ENCODE measurements around the gene PLEKHA6. TPM values are rescaled to one million over a fixed set of nuclear protein-coding genes. Genes with fewer than 3 reads are reported as not detected.
"Not testable (repeated sequence)": the region's sequence is repeated elsewhere in the genome, so short reads cannot be mapped to it uniquely, and the experiment has no call there.

Gene PLEKHA6
- total and polyA plus RNA-seq, 4 donors: 17.1 to 33.2 (median 26.6) TPM

DNA sequence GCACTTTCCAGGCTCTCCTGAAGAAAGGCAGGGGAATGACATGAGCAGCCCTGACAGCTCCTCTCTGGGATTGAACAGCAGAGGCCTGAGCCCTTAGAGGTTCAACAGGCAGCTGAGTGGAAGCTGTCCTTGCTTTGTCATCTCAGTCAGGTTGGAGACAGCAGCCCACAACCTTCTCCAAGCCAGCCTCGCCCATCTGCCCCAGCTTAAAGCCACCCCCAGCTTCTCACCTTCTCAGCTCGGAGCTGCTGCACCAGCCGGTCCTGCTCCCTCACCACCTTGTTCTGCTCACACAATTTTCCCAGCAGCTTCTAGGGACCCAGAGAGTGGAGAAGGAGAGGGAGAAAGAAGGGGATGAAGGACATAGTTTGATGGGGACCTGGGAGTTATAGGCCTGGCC lies 110.8 kb downstream of the PLEKHA6 start:
- H3K4me3 ChIP-seq (ENCODE audit: low read depth, low read length): no peak overlapping the region
- 100% methylated on average over 1 of the region's 3 CpGs for WGBS (ENCODE audit: insufficient coverage)
- H3K36me3 ChIP-seq (ENCODE audit: control insufficient read depth, insufficient read depth, low read length): peaks cover 72% of the 10 kb centered on the region
- H3K27me3 ChIP-seq (ENCODE audit: control insufficient read depth, insufficient read depth, low read length): no peaks in the 10 kb centered on the region
- H3K9me3 ChIP-seq (ENCODE audit: control insufficient read depth, insufficient read depth, low read length): no peaks in the 10 kb centered on the region
- no peak overlapping the region for H3K27ac ChIP-seq (ENCODE audit: low read depth, low read length)
- no peak for DNase-seq (ENCODE audit: low read depth in 4 of 6, low spot score in 6 of 6)
- H3K4me1 ChIP-seq (ENCODE audit: control insufficient read depth, insufficient read depth, low read length): peaks cover 2% of the 10 kb centered on the region

DNA sequence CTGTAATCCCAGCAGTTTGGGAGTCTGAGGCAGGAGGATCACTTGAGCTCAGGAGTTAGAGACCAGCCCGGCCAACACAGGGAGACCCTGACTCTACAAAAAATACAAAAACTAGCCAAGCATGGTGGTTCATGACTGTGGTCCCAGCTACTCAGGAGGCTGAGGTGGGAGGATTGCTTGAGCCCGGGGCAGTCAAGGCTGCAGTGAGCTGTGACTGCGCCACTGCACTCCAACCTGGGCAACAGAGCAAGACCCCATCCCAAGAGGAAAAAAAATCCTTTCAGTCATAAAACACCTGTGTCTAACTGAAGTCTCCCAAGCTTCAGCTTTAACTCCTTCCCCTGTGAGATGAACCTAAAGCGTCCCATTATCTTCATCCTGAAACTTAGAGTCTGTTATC lies 112.9 kb downstream of the PLEKHA6 start:
- Histone ChIP-seq H3K4me1 (ENCODE audit: control insufficient read depth, insufficient read depth, low read length) (no peaks in the 10 kb centered on the region), H3K4me3 (ENCODE audit: low read depth, low read length) (no peak overlapping the region), H3K27ac (ENCODE audit: low read depth, low read length) (no peak overlapping the region), H3K36me3 (ENCODE audit: control insufficient read depth, insufficient read depth, low read length) (peaks cover 71% of the 10 kb centered on the region), H3K27me3 (ENCODE audit: control insufficient read depth, insufficient read depth, low read length) (no peaks in the 10 kb centered on the region), H3K9me3 (ENCODE audit: control insufficient read depth, insufficient read depth, low read length) (no peaks in the 10 kb centered on the region)
- DNase-seq (ENCODE audit: low read depth in 4 of 6, low spot score in 6 of 6): no peak
- 88% methylated on average over 2 of the region's 4 CpGs for WGBS (ENCODE audit: insufficient coverage)

DNA sequence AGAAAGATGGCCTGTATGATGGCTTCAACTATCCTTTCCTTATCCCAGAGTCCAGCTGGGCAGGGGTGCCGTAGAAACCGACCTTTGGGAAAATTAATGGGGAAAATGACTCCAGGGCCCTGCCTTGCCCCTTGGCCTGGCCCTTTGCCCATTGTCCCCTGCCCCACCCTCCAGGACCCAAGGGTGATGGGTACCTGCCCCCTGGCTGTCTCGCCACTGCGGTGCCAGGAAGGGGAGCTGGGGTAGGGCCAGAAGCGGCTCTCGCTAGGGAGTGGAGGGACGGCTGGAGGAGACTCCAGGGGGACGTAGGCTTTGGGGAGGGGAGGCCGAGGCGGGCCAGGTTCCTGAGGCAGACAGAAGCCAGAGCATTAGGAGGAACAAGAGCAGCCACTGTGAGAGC lies 116.8 kb downstream of the PLEKHA6 start:
- Histone ChIP-seq H3K4me1 (ENCODE audit: control insufficient read depth, insufficient read depth, low read length) (no peaks in the 10 kb centered on the region), H3K27me3 (ENCODE audit: control insufficient read depth, insufficient read depth, low read length) (no peaks in the 10 kb centered on the region), H3K36me3 (ENCODE audit: control insufficient read depth, insufficient read depth, low read length) (peaks cover 51% of the 10 kb centered on the region), H3K9me3 (ENCODE audit: control insufficient read depth, insufficient read depth, low read length) (no peaks in the 10 kb centered on the region), H3K27ac (ENCODE audit: low read depth, low read length) (no peak overlapping the region), H3K4me3 (ENCODE audit: low read depth, low read length) (no peak overlapping the region)
- WGBS (ENCODE audit: insufficient coverage): 92% methylated on average over 7 of the region's 10 CpGs
- no peak for DNase-seq (ENCODE audit: low read depth in 4 of 6, low spot score in 6 of 6)

DNA sequence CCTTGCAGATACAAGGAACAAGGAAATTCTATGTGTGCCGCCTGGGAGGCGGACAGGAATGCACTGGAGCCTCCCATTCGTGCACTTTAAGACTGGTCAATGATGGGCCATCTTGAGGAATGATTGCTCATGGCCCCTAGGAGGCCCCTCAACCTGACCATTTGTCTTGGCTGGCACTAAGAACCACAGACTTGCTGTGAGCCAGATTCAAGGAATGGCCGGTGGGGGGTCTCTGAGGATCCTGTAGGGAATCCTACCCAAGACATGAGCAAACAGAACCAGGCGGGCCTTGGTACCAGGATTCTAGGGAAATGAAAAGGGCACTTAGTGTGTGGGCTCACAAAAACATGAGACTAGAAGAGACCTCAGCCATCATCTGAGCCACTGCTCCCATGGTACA lies 117.8 kb downstream of the PLEKHA6 start:
- Histone ChIP-seq H3K27me3 (ENCODE audit: control insufficient read depth, insufficient read depth, low read length) (no peaks in the 10 kb centered on the region), H3K27ac (ENCODE audit: low read depth, low read length) (no peak overlapping the region), H3K9me3 (ENCODE audit: control insufficient read depth, insufficient read depth, low read length) (no peaks in the 10 kb centered on the region), H3K4me1 (ENCODE audit: control insufficient read depth, insufficient read depth, low read length) (no peaks in the 10 kb centered on the region), H3K36me3 (ENCODE audit: control insufficient read depth, insufficient read depth, low read length) (peaks cover 42% of the 10 kb centered on the region), H3K4me3 (ENCODE audit: low read depth, low read length) (no peak overlapping the region)
- WGBS (ENCODE audit: insufficient coverage): 92% methylated on average over 4 of the region's 5 CpGs
- no peak for DNase-seq (ENCODE audit: low read depth in 4 of 6, low spot score in 6 of 6)

DNA sequence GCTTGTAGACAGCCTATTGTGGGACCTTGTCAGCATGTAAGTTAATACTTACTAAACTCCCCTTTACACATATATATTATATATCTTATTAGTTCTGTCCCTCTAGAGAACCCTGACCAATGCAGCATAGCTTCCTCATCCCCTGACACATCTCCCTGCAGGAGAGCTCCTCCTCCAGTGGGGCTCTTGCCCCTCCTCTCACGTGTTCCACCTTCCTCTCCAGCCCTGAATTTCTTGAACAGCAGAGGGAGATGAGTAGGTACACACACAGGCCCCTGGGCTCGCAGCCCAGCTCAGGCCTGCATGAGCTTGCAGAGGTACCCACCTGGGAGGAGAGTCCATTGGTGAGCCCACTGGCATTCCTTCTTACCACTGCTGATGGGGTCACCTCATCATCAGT lies 118.7 kb downstream of the PLEKHA6 start:
- Histone ChIP-seq H3K36me3 (ENCODE audit: control insufficient read depth, insufficient read depth, low read length) (peaks cover 36% of the 10 kb centered on the region), H3K9me3 (ENCODE audit: control insufficient read depth, insufficient read depth, low read length) (peaks cover 2% of the 10 kb centered on the region), H3K27me3 (ENCODE audit: control insufficient read depth, insufficient read depth, low read length) (no peaks in the 10 kb centered on the region), H3K4me3 (ENCODE audit: low read depth, low read length) (no peak overlapping the region), H3K4me1 (ENCODE audit: control insufficient read depth, insufficient read depth, low read length) (no peaks in the 10 kb centered on the region), H3K27ac (ENCODE audit: low read depth, low read length) (no peak overlapping the region)
- DNase-seq (ENCODE audit: low read depth in 4 of 6, low spot score in 6 of 6): no peak
- WGBS (ENCODE audit: insufficient coverage): 82% methylated on average over 2 of the region's 2 CpGs

DNA sequence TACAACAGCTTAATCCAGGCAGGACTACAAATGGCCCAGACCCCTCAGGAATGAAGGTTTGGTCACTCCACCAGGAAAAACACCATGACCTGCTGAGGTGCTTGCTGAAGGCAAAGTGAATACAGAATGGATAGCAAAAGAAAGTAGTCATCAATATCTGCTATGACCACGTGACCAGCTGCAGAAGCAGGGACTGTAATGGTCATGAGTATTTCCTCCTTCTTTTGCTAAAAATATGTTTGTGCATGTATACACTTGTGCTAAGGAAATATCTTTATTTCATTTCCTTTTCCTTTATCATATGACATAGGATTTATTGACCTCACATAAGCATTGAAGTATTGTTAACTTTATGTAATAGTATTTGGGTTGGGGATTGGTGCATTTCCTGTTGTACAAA lies 119.5 kb downstream of the PLEKHA6 start:
- DNase-seq (ENCODE audit: low read depth in 4 of 6, low spot score in 6 of 6): no peak
- no peaks in the 10 kb centered on the region for H3K4me1 ChIP-seq (ENCODE audit: control insufficient read depth, insufficient read depth, low read length)
- no peak overlapping the region for H3K4me3 ChIP-seq (ENCODE audit: low read depth, low read length)
- peaks cover 28% of the 10 kb centered on the region for H3K36me3 ChIP-seq (ENCODE audit: control insufficient read depth, insufficient read depth, low read length)
- H3K27ac ChIP-seq (ENCODE audit: low read depth, low read length): no peak overlapping the region
- WGBS (ENCODE audit: insufficient coverage): no CpG with 5 or more reads among the region's 1 CpG
- H3K9me3 ChIP-seq (ENCODE audit: control insufficient read depth, insufficient read depth, low read length): peaks cover 2% of the 10 kb centered on the region
- no peaks in the 10 kb centered on the region for H3K27me3 ChIP-seq (ENCODE audit: control insufficient read depth, insufficient read depth, low read length)

DNA sequence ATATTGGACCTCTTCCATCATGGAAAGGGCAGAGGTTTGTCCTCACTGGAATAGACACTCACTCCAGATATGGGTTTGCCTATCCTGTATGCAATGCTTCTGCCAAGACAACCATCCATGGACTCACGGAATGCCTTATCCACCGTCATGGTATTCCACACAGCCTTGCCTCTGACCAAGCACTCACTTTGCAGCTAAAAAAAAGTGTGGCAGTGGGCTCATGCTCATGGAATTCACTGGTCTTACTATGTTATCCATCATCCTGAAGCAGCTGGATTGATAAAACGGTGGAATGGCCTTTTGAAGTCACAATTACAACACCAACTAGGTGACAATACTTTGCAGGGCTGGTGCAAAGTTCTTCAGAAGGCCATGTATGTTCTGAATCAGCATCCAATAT lies 120.3 kb downstream of the PLEKHA6 start:
- peaks cover 20% of the 10 kb centered on the region for H3K36me3 ChIP-seq (ENCODE audit: control insufficient read depth, insufficient read depth, low read length)
- not testable (repeated sequence) for H3K27me3 ChIP-seq (ENCODE audit: control insufficient read depth, insufficient read depth, low read length); H3K4me3 ChIP-seq (ENCODE audit: low read depth, low read length); DNase-seq (ENCODE audit: low read depth in 4 of 6, low spot score in 6 of 6); H3K4me1 ChIP-seq (ENCODE audit: control insufficient read depth, insufficient read depth, low read length); H3K27ac ChIP-seq (ENCODE audit: low read depth, low read length); H3K9me3 ChIP-seq (ENCODE audit: control insufficient read depth, insufficient read depth, low read length)
- no CpG with 5 or more reads among the region's 3 CpGs for WGBS (ENCODE audit: insufficient coverage)

DNA sequence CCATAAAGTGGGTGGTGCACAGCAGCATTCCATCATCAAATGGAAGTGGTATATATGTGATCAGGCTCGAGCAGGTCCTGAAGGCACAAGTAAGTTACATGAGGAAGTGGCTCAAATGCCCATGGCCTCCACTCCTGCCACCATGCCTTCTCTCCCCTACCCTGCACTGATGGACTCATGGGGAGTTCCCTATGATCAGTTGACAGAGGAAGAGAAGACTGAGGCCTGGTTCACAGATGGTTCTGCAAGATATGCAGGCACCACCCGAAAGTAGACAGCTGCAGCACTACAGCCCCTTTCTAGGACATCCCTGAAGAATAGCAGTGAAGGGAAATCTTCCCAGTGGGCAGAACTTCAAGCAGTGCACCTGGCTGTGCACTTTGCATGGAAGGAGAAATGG lies 121.2 kb downstream of the PLEKHA6 start:
- 100% methylated on average over 1 of the region's 2 CpGs for WGBS (ENCODE audit: insufficient coverage)
- peaks cover 21% of the 10 kb centered on the region for H3K36me3 ChIP-seq (ENCODE audit: control insufficient read depth, insufficient read depth, low read length)
- not testable (repeated sequence) for H3K27ac ChIP-seq (ENCODE audit: low read depth, low read length); H3K4me3 ChIP-seq (ENCODE audit: low read depth, low read length); DNase-seq (ENCODE audit: low read depth in 4 of 6, low spot score in 6 of 6); H3K4me1 ChIP-seq (ENCODE audit: control insufficient read depth, insufficient read depth, low read length); H3K27me3 ChIP-seq (ENCODE audit: control insufficient read depth, insufficient read depth, low read length); H3K9me3 ChIP-seq (ENCODE audit: control insufficient read depth, insufficient read depth, low read length)

DNA sequence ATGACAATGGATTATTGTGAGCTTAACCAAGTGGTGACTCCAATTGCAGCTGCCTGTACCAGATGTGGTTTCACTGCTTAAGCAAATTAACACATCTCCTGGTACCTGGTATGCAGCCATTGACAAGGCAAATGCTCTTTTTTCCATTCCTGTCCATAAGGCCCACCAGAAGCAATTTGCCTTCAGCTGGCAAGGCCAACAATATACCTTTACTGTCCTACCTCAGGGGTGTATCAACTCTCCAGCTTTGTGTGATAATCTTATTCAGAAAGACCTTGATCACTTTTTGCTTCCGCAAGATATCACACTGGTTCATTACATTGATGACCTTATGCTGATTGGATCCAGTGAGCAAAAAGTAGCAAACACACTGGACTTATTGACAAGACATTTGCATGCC lies 122.2 kb downstream of the PLEKHA6 start:
- H3K27ac ChIP-seq (ENCODE audit: low read depth, low read length); DNase-seq (ENCODE audit: low read depth in 4 of 6, low spot score in 6 of 6); H3K9me3 ChIP-seq (ENCODE audit: control insufficient read depth, insufficient read depth, low read length); H3K4me3 ChIP-seq (ENCODE audit: low read depth, low read length); H3K27me3 ChIP-seq (ENCODE audit: control insufficient read depth, insufficient read depth, low read length); H3K4me1 ChIP-seq (ENCODE audit: control insufficient read depth, insufficient read depth, low read length): not testable (repeated sequence)
- peaks cover 16% of the 10 kb centered on the region for H3K36me3 ChIP-seq (ENCODE audit: control insufficient read depth, insufficient read depth, low read length)
- WGBS (ENCODE audit: insufficient coverage): no CpG with 5 or more reads among the region's 1 CpG

DNA sequence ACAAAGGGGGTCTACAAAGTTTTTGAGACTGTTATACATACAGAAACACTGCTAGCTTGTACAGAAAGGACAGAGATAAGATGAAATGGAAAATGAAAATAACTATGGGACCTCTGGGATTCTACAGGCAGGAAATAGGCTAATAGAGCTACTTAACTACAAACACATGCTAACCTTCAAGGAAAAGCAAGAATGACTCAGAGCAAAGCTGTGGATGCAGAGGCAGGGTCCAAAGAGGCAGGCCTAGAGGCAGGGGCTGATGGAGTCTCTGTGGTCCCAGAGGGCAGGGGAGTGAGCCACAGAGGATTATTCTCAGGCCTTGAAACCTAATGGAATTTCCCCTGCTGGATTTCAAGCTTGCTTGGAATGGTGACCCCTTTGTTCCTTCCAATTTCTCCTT lies 127.2 kb downstream of the PLEKHA6 start:
- Histone ChIP-seq H3K27ac (ENCODE audit: low read depth, low read length) (no peak overlapping the region), H3K36me3 (ENCODE audit: control insufficient read depth, insufficient read depth, low read length) (peaks cover 29% of the 10 kb centered on the region), H3K4me3 (ENCODE audit: low read depth, low read length) (no peak overlapping the region), H3K4me1 (ENCODE audit: control insufficient read depth, insufficient read depth, low read length) (no peaks in the 10 kb centered on the region), H3K27me3 (ENCODE audit: control insufficient read depth, insufficient read depth, low read length) (no peaks in the 10 kb centered on the region), H3K9me3 (ENCODE audit: control insufficient read depth, insufficient read depth, low read length) (peaks cover 2% of the 10 kb centered on the region)
- DNase-seq (ENCODE audit: low read depth in 4 of 6, low spot score in 6 of 6): no peak

Data from spinal cord (tissue), 10 donors.